NB4 (cell line): ENCODE measurements around the gene HLTF.

Source experiments
- DNase-seq: peaks from one replicate; pipeline ENCODE4 v3.0.0; 2010; ENCODE audit warnings: low read depth
- H3K4me3 ChIP-seq: one replicate; pipeline ENCODE4 v1.5.1; 2011; ENCODE audit warnings: mild to moderate bottlenecking, low read depth, low read length, moderate library complexity
- CTCF ChIP-seq: IDR thresholded peaks from one replicate; pipeline ENCODE4 v1.5.1; 2012; ENCODE audit warnings: low read depth, low read length
- MAX ChIP-seq: IDR thresholded peaks from 2 replicates; pipeline ENCODE4 v1.6.1; 2011; ENCODE audit warnings: low read depth, low read length
- MYC ChIP-seq: IDR thresholded peaks from 2 replicates; pipeline ENCODE4 v1.6.1; 2011; ENCODE audit warnings: low read depth, low read length
- POLR2A ChIP-seq: IDR thresholded peaks from 2 replicates; pipeline ENCODE4 v1.6.1; 2011; ENCODE audit warnings: mild to moderate bottlenecking; ENCODE audit not compliant: insufficient read length; ENCODE audit errors: extremely low read depth

The HLTF gene

GRCh38 chr3:149020839-149021252 lies 65.5 kb downstream of the HLTF start:
- H3K4me3 ChIP-seq: no peak overlapping the region
- TF ChIP-seq POLR2A (no peak), MAX (no peak), MYC (no peak)
- no peak for DNase-seq

GRCh38 chr3:149020196-149020838 lies 66.0 kb downstream of the HLTF start:
- TF ChIP-seq MAX (no peak), MYC (no peak), POLR2A (no peak), CTCF (no peak)
- no peak overlapping the region for H3K4me3 ChIP-seq
- no peak for DNase-seq

GRCh38 chr3:149019580-149019979 lies 66.8 kb downstream of the HLTF start:
- DNase-seq: no peak
- TF ChIP-seq MAX (no peak), POLR2A (no peak)
- no peak overlapping the region for H3K4me3 ChIP-seq

- no peak for DNase-seq
- TF ChIP-seq MAX: no peak
- no peak for TF ChIP-seq MYC
- TF ChIP-seq POLR2A: no peak
- no peak for TF ChIP-seq CTCF
- H3K4me3 ChIP-seq: no peak overlapping the region
Measured at GRCh38 chr3:149018247-149018646, 68.1 kb downstream of the HLTF start.

- TF ChIP-seq MYC (no peak), CTCF (no peak), MAX (no peak), POLR2A (no peak)
- no peak for DNase-seq
- H3K4me3 ChIP-seq: no peak overlapping the region
Measured at GRCh38 chr3:149016669-149017541, 69.4 kb downstream of the HLTF start.

GRCh38 chr3:149016242-149016641 lies 70.1 kb downstream of the HLTF start:
- DNase-seq: no peak
- TF ChIP-seq MAX (no peak), CTCF (no peak), MYC (no peak), POLR2A (no peak)
- H3K4me3 ChIP-seq: no peak overlapping the region
